ENCODE data around the gene PTPRN2.

- TF ChIP-seq POLR2AphosphoS5 (IDR thresholded peaks at IDR 0.05) (no peak), EP300 (IDR thresholded peaks at IDR 0.05) (no peak), CTCF (IDR thresholded peaks at IDR 0.05) (no peak)
Measured at GRCh38 chr7:158382363-158383254, 205.0 kb downstream of the PTPRN2 start.

Measured in sigmoid colon (tissue), 4 donors.